ENCODE results near the gene EPB41L2.

Gene EPB41L2

GRCh38 chr6:131027326-131027725, 35.7 kb downstream of the EPB41L2 start:
- Histone ChIP-seq H3K4me2 (no peak overlapping the region), H4K20me1 (0 out of 2 replicates have a peak, but pooled peaks cover 11% of the 10 kb centered on the region), H3K27ac (no peak overlapping the region), H3K27me3 (no peaks in the 10 kb centered on the region), H3K4me1 (no peaks in the 10 kb centered on the region), H3K4me3 (no peak overlapping the region), H3K9ac (no peak overlapping the region), H3K9me3 (peaks cover 16% of the 10 kb centered on the region; the same call in 1 of the 2 replicates), H3K36me3 (peaks cover 10% of the 10 kb centered on the region; the same call in 1 of the 2 replicates)
- no peak for TF ChIP-seq Cebpa-rat (IDR thresholded peaks at IDR 0.05)

DNA sequence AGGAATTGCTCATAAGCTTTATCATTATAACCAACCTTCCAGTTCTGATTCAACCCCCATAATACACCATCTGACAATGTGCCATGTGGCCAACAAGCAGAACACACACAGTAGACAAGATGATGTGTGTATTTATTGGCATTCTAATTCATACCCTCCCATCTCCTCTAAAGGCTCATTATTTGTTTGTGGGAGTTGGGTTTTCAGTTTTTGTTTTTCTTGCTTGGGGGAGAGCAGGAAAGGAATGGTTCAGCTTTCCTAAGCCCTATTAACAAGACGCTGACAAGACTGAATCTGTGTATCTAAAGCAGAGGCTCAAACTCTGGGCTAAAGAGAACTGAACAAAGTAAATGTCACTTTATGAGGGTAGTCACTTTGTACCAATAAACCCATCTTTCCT, 36.8 kb downstream of the EPB41L2 start:
- Histone ChIP-seq H3K27me3 (no peaks in the 10 kb centered on the region), H3K27ac (no peak overlapping the region), H3K4me3 (no peak overlapping the region), H3K4me1 (no peaks in the 10 kb centered on the region), H3K4me2 (no peak overlapping the region), H4K20me1 (peaks cover 13% of the 10 kb centered on the region; the same call in 1 of the 2 replicates), H3K36me3 (peaks cover 10% of the 10 kb centered on the region; the same call in 1 of the 2 replicates), H3K9ac (no peak overlapping the region), H3K9me3 (peaks cover 21% of the 10 kb centered on the region; the same call in 1 of the 2 replicates)
- no peak for TF ChIP-seq Cebpa-rat (IDR thresholded peaks at IDR 0.05)

GRCh38 chr6:131024565-131024964, 38.5 kb downstream of the EPB41L2 start:
- TF ChIP-seq Cebpa-rat (IDR thresholded peaks at IDR 0.05): no peak
- H3K4me1 ChIP-seq: no peaks in the 10 kb centered on the region
- H3K4me3 ChIP-seq: no peak overlapping the region
- H3K4me2 ChIP-seq: no peak overlapping the region
- peaks cover 21% of the 10 kb centered on the region for H4K20me1 ChIP-seq
- peaks cover 17% of the 10 kb centered on the region; the same call in 1 of the 2 replicates for H3K9me3 ChIP-seq
- H3K9ac ChIP-seq: no peak overlapping the region
- no peaks in the 10 kb centered on the region for H3K27me3 ChIP-seq
- H3K27ac ChIP-seq: no peak overlapping the region
- peaks cover 7% of the 10 kb centered on the region; the same call in 1 of the 2 replicates for H3K36me3 ChIP-seq

- no peak for TF ChIP-seq Cebpa-rat (IDR thresholded peaks at IDR 0.05)
Observed at GRCh38 chr6:131023834-131024504, 39.1 kb downstream of the EPB41L2 start.

DNA sequence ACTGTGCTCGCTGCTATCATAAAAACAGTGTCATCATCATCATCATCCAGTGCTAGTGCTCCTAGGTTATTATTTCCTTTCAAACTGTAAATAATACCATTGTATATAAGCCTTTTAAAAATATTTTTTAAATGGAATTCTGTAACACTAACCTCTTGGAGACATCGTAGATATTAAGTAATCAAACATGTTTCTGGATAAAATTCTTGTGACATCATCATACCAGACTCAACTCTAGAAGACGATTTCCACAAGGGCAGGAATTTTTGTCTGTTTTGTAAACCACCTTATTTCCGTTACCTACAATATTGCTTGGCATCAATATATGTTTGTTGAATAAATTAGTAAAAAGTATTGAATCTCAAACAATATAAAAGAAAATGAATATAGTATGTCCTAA, 40.4 kb downstream of the EPB41L2 start:
- H3K27ac ChIP-seq: no peak overlapping the region

More at GRCh38 chr6:131023834-131024504, 39.1 kb downstream of the EPB41L2 start:
- Histone ChIP-seq H3K27me3 (no peaks in the 10 kb centered on the region), H3K27ac (no peak overlapping the region), H3K9ac (no peak overlapping the region), H3K4me1 (no peaks in the 10 kb centered on the region), H3K4me3 (no peak overlapping the region), H3K9me3 (peaks cover 15% of the 10 kb centered on the region; the same call in 1 of the 2 replicates), H4K20me1 (peaks cover 21% of the 10 kb centered on the region), H3K4me2 (no peak overlapping the region), H3K36me3 (peaks cover 7% of the 10 kb centered on the region; the same call in 1 of the 2 replicates)

GRCh38 chr6:131017962-131018361, 45.1 kb downstream of the EPB41L2 start:
- peaks cover 8% of the 10 kb centered on the region; the same call in 1 of the 2 replicates for H3K4me1 ChIP-seq
- H3K27me3 ChIP-seq: no peaks in the 10 kb centered on the region
- no peak overlapping the region for H3K9ac ChIP-seq
- H4K20me1 ChIP-seq: peaks cover 47% of the 10 kb centered on the region
- H3K36me3 ChIP-seq: peaks cover 7% of the 10 kb centered on the region; the same call in 1 of the 2 replicates
- peaks cover 7% of the 10 kb centered on the region; the same call in 1 of the 2 replicates for H3K9me3 ChIP-seq
- no peak for TF ChIP-seq Cebpa-rat (IDR thresholded peaks at IDR 0.05)
- no peak overlapping the region for H3K4me2 ChIP-seq
- no peak overlapping the region for H3K27ac ChIP-seq
- no peak overlapping the region for H3K4me3 ChIP-seq

More for the DNA sequence above, 40.4 kb downstream of the EPB41L2 start:
- no peak overlapping the region for H3K4me3 ChIP-seq
- no peak overlapping the region for H3K4me2 ChIP-seq
- no peak for TF ChIP-seq Cebpa-rat (IDR thresholded peaks at IDR 0.05)
- H3K9ac ChIP-seq: no peak overlapping the region
- peaks cover 28% of the 10 kb centered on the region for H4K20me1 ChIP-seq
- peaks cover 7% of the 10 kb centered on the region; the same call in 1 of the 2 replicates for H3K36me3 ChIP-seq
- H3K9me3 ChIP-seq: peaks cover 12% of the 10 kb centered on the region; the same call in 1 of the 2 replicates
- no peaks in the 10 kb centered on the region for H3K4me1 ChIP-seq
- H3K27me3 ChIP-seq: no peaks in the 10 kb centered on the region

- peaks cover 18% of the 10 kb centered on the region for H3K9me3 ChIP-seq
- H3K4me2 ChIP-seq: no peak overlapping the region
- H3K4me3 ChIP-seq: no peak overlapping the region
- H3K4me1 ChIP-seq: peaks cover 8% of the 10 kb centered on the region; the same call in 1 of the 2 replicates
- no peak overlapping the region for H3K9ac ChIP-seq
- peaks cover 14% of the 10 kb centered on the region for H3K36me3 ChIP-seq
- H3K27me3 ChIP-seq: no peaks in the 10 kb centered on the region
- H4K20me1 ChIP-seq: peaks cover 46% of the 10 kb centered on the region
- no peak for TF ChIP-seq Cebpa-rat (IDR thresholded peaks at IDR 0.05)
- H3K27ac ChIP-seq: no peak overlapping the region
Observed at GRCh38 chr6:131015630-131016263, 47.3 kb downstream of the EPB41L2 start.

DNA sequence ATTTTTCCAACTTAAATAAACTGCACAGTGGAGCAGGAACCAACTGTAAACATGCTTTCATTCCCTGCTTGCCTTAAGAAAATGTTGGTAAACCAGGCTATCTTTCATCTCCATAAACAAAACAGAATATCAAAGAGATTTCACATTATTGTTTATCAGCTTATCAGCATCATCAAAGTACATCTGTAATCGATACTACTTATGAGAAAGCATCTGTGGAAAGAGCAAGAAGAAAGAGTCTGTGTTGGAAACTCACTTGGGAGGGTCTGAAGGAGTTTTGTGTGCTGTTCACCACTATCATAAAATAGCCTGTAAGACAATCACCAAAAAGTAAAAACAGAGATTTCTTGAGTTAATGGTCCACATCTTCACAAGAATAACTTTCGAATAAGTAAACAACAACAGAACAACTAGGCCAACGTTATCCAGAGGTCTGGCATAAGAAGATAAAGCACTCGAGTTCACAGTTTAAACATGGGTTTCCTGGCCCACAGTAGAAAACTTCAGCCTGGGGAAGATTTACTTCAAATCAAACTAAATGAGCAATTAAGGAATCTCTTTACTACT, 47.9 kb downstream of the EPB41L2 start:
- no peaks in the 10 kb centered on the region for H3K27me3 ChIP-seq
- H3K4me1 ChIP-seq: peaks cover 8% of the 10 kb centered on the region; the same call in 1 of the 2 replicates
- no peak overlapping the region for H3K4me3 ChIP-seq
- no peak overlapping the region for H3K4me2 ChIP-seq
- H4K20me1 ChIP-seq: peaks cover 44% of the 10 kb centered on the region
- no peak for TF ChIP-seq Cebpa-rat (IDR thresholded peaks at IDR 0.05)
- peaks cover 15% of the 10 kb centered on the region; the same call in 1 of the 2 replicates for H3K36me3 ChIP-seq
- H3K9me3 ChIP-seq: peaks cover 25% of the 10 kb centered on the region
- H3K27ac ChIP-seq: no peak overlapping the region
- no peak overlapping the region for H3K9ac ChIP-seq

GRCh38 chr6:131014080-131014776, 48.8 kb downstream of the EPB41L2 start:
- Histone ChIP-seq H3K9ac (no peak overlapping the region), H3K4me3 (no peak overlapping the region), H3K27me3 (no peaks in the 10 kb centered on the region), H3K9me3 (peaks cover 33% of the 10 kb centered on the region), H3K27ac (no peak overlapping the region), H3K4me2 (no peak overlapping the region), H3K4me1 (peaks cover 8% of the 10 kb centered on the region; the same call in 1 of the 2 replicates), H4K20me1 (peaks cover 44% of the 10 kb centered on the region), H3K36me3 (peaks cover 24% of the 10 kb centered on the region)
- TF ChIP-seq Cebpa-rat (IDR thresholded peaks at IDR 0.05): no peak

Data from BLaER1 (cell line).